HL-60 (cell line): ENCODE data around the gene ZNF444.

Source experiments
- GABPA ChIP-seq: IDR thresholded peaks from 2 replicates; pipeline ENCODE4 v1.6.1; 2012; ENCODE audit warnings: low read depth
- POLR2AphosphoS5 ChIP-seq: IDR thresholded peaks from 2 replicates; pipeline ENCODE4 v1.6.1; 2012; ENCODE audit warnings: low read depth
- SPI1 ChIP-seq: IDR thresholded peaks from 2 replicates; pipeline ENCODE4 v1.6.1; 2012; ENCODE audit warnings: low read depth, mild to moderate bottlenecking, borderline replicate concordance
- TF ChIP-seq, protein P1 (sequence below): IDR thresholded peaks from one replicate; pipeline ENCODE4 v1.5.1; 2011; ENCODE audit warnings: low read length, control low read depth, inconsistent platforms; ENCODE audit not compliant: insufficient read depth
- TF ChIP-seq, protein P2 (sequence below): IDR thresholded peaks from 2 replicates; pipeline ENCODE4 v1.6.1; 2012; ENCODE audit warnings: low read depth; ENCODE audit not compliant: insufficient replicate concordance

DNA sequence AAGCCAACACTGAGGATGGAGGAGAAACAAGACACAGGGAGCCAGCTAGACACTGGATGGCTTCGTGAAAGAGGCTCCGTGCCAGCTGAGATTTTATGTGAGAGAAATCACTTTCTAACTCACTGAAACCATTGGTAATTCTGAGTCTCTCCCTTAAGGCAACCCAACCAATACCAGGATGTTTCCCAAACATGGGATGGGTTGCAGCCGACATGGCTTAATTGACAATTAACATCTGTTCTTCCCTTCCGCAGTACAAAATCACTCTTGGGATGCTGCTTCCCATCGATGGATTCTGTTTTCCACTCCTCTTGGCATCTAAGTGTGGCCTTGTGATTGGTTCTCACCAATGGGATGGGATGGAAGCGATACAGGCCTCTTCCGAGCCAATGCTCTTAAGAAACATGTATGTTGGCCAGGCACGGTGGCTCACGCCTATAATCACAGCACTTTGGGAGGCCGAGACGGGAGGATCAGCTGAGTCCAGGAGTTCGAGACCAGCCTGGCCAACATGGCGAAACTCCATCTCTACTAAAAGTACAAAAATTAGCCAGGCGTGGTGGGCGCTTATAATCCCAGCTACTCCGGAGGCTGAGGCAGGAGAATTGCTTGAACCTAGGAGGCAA, 17.7 kb upstream of the ZNF444 start:
- TF ChIP-seq, protein P1, sequence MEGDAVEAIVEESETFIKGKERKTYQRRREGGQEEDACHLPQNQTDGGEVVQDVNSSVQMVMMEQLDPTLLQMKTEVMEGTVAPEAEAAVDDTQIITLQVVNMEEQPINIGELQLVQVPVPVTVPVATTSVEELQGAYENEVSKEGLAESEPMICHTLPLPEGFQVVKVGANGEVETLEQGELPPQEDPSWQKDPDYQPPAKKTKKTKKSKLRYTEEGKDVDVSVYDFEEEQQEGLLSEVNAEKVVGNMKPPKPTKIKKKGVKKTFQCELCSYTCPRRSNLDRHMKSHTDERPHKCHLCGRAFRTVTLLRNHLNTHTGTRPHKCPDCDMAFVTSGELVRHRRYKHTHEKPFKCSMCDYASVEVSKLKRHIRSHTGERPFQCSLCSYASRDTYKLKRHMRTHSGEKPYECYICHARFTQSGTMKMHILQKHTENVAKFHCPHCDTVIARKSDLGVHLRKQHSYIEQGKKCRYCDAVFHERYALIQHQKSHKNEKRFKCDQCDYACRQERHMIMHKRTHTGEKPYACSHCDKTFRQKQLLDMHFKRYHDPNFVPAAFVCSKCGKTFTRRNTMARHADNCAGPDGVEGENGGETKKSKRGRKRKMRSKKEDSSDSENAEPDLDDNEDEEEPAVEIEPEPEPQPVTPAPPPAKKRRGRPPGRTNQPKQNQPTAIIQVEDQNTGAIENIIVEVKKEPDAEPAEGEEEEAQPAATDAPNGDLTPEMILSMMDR: no peak
- TF ChIP-seq POLR2AphosphoS5 (no peak), GABPA (no peak), SPI1 (no peak)
- TF ChIP-seq, protein P2, sequence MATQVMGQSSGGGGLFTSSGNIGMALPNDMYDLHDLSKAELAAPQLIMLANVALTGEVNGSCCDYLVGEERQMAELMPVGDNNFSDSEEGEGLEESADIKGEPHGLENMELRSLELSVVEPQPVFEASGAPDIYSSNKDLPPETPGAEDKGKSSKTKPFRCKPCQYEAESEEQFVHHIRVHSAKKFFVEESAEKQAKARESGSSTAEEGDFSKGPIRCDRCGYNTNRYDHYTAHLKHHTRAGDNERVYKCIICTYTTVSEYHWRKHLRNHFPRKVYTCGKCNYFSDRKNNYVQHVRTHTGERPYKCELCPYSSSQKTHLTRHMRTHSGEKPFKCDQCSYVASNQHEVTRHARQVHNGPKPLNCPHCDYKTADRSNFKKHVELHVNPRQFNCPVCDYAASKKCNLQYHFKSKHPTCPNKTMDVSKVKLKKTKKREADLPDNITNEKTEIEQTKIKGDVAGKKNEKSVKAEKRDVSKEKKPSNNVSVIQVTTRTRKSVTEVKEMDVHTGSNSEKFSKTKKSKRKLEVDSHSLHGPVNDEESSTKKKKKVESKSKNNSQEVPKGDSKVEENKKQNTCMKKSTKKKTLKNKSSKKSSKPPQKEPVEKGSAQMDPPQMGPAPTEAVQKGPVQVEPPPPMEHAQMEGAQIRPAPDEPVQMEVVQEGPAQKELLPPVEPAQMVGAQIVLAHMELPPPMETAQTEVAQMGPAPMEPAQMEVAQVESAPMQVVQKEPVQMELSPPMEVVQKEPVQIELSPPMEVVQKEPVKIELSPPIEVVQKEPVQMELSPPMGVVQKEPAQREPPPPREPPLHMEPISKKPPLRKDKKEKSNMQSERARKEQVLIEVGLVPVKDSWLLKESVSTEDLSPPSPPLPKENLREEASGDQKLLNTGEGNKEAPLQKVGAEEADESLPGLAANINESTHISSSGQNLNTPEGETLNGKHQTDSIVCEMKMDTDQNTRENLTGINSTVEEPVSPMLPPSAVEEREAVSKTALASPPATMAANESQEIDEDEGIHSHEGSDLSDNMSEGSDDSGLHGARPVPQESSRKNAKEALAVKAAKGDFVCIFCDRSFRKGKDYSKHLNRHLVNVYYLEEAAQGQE: no peak
